HG03097 (cell line): ENCODE measurements around the gene LRRC25.
"Not testable (repeated sequence)": the region's sequence is repeated elsewhere in the genome, so short reads cannot be mapped to it uniquely, and the experiment has no call there.

Experiments used
- ATAC-seq: cut with Tn5 transposase; IDR thresholded peaks from one replicate; pipeline ENCODE4 v1.9.1; 2021; ENCODE audit not compliant: unreplicated experiment, low FRiP score

LRRC25 gene

DNA sequence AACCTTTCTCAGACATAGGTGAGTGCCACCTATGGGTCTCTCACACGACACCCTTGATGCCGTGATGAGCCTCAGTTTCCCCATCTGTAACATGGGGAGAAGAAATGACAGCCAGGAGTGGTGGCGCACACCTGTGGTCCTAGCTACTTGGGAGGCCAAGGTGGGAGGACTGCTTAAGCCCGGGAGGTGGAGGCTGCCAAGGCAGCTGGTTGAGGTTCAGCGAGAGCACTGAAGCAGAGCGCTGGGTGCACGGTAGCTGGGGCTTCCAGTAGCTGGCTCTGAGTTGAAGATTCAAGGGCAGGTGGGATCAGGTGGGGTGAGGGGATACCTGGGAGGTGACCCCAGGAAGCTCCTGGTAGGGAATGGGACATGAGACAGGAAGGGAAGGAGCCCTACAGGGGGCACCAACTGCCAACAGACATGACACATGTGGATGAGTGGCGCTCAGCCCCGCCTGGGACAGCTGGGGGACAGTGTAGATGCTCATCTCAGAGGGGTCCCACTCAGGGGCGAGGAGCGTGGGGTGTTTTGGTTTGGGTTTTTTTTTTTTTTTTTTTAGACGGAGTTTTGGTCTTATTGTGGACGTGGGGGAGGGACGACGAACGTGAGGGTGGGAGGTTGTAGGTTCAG, 15.3 kb upstream of the LRRC25 start:
- ATAC-seq: no peak

DNA sequence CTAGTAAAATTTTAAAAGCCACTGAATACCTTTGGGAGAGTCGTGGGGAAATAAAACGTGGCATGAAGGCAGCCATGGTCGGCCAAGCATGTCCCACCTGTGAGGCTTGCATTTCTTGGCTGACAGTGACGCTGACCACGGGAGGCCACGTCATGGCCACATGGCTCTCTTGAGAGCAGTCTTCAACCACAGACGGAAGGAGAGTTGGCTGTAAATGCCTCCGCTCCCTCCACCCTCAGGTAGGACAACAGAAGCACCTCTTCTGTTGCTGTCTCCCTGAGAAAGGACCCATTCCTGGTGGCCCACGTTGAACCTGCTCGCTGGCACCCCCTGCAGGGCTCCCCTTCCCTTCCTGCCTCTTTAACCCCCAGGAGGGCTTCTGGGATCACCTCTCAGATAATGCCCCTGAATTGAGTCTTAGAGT, 10.6 kb upstream of the LRRC25 start:
- peak; percentile 83 for ATAC-seq

DNA sequence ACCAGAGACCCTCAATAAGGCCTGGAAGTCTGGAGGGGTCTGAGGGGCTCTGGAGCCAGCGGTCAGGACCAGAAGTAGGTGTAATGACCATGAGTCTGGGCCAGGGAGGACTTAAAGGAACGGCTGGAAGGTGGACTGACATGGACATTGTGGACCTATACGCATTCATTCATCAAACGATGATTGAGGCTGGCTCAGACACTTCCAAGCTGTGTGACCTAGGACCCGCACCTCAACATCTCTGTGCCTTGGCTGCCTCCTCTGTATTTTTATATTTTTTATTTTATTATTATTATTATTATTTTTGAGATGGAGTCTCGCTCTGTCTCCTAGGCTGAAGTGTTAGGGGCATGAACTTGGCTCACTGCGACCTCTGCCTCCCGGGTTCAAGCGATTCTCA, 9.3 kb upstream of the LRRC25 start:
- ATAC-seq: no peak

DNA sequence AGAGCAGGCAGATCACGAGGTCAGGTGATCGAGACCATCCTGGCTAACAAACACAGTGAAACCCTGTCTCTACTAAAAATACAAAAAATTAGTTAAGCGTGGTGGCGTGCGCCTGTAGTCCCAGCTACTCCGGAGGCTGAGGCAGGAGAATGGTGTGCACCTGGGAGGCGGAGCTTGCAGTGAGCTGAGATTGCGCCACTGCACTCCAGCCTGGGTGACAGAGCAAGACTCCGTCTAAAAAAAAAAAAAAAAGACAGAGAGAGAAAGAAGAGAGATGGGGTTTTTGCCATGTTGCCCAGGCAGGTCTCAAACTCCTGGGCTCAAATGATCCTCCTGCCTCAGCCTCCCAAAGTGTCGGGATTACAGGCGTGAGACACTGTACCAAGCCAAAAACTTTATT, 8.3 kb upstream of the LRRC25 start:
- not testable (repeated sequence) for ATAC-seq

DNA sequence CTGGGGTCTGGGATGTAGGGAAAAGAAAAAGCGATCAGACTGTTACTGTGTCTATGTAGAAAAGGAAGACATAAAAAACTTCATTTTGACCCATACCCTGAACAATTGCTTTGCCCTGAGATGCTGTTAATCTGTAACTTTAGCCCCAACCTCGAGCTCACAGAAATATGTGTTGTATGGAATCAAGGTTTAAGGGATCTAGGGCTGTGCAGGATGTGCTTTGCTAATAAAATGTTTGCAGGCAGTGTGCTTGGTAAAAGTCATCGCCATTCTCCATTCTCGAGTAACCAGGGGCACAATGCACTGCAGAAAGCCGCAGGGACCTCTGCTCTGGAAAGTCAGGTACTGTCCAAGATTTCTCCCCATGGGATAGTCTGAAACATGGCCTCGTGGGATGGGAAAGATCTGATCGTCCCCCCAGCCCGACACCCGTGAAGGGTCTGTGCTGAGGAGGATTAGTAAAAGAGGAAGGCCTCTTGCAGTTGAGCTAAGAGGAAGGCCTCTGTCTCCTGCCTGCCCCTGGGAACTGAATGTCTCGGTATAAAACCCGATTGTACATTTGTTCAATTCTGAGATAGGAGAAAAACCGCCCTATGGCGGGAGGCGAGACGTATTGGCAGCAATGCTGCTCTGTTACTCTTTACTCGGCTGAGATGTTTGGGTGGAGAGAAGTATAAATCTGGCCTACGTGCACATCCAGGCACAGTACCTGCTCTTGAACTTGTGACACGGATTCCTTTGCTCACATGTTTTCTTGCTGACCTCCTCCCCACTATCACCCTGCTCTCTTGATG, 5.2 kb upstream of the LRRC25 start:
- not testable (repeated sequence) for ATAC-seq

DNA sequence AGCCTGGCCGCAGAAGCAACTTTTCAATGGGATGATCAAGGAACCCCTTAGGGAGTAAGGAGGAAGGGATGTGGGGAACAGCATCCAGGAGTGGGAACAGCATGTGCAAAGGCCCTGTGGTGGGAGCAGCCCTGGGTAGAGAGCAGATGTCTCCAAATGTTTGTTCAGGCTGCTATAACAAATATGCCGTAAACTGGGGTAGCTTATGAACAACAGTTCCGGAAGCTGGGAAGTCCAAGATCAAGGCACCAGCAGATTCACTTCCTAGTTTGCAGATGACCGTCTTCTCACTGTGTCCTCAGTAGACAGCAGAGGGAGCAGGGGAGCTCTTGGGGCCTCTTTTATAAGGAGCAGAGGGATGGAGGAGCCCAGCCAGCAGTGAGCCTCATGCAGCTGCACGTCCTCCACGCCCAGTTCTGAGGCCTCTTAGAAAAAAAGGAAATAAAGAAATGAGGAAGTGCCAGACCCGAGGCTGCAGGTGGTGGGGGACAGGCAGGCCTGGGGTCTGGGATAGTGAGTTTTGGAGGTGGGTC, 4.2 kb upstream of the LRRC25 start:
- no peak for ATAC-seq

DNA sequence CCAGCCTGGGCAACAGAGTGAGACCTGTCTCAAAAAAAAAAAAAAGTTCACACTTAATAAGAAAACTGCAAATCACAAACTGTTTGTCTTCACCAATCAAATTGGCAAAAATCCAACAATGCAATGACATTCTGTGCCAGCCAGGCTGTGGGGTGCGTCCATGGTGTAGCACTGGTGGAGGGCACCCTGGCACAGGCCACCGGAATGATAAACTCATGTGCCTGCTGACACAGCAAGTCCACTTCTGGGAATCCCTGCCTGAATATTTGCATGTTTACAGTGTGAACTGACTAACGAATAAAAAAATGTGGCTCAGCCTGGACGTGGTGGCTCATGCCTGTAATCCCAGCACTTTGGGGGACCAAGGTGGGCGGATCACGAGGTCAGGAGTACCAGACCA, 1.6 kb upstream of the LRRC25 start:
- ATAC-seq: no peak

DNA sequence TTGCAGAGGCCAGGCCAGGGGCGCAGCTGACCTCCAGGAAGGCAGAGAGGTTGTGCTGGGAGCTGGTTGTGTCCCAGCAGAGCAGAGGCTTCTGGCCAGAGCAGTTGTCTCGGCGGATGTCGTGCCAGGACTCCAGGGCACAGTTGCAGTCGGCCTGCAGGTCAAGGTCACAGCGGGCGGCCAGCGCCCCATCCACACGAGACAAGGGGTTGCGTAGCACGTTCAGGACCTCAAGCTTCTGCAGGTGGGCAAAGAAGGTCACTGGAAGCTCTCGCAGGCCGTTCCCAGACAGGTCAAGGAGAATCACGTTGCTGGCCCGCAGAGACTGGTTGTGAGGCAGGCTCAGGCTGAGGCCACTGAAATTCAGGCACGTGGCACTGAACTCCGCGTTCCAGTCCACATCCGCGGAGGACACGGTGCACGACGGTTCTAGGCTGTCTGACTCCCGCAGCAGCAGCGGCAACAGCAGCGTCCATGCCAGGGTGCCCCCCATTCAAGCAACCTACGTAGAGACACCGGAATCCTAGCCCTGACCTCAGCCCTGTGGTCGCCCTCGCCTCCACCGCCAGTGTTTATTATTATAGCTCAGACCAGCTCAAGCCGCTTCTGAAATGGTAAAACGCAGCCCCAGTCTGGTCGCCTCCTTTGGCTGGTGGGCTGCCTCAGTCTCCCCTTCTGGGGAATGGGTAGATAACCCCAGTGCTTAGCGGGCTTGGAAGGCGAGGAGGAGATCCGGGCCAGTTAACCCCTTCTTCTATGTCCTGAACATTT, 766 bp downstream of the LRRC25 start:
- ATAC-seq: no peak

DNA sequence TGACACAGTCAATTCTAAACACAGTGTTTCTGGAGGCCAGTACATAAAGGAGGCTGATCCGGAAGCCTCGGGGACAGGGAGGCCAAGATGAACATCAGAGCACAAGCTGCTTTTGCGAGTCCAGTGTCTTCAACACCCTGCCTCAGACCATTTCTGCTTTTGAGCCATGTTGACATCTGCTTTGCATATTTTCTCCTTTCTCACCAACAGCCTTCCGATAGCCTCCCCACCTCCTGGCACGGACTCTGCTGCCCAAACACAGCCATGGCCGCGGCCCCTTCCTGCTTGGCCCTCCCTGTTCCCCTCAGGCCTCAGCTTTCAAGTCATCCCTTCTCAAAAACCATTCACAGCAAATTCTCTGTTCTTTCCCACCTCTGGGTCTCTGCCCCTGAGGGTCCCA, 3.6 kb downstream of the LRRC25 start:
- no peak for ATAC-seq

DNA sequence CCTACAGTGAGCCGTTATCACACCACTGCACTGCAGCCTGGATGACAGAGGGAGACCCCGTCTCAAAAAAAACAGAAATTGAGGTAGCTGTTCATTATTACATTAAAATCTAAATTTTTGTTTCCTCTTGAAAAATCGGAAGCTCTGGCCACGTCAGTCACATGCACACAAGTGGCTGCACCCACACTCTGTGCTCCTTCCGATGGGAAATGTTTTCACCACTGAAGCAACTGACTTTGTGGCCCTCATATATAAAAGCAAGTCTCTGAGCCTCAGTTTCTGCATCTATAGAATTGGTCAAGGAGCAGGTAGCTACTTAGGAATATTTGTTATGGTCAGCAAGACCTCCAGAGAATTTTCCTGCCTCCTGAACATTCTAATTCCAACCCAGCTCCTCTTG, 4.5 kb downstream of the LRRC25 start:
- ATAC-seq: no peak

DNA sequence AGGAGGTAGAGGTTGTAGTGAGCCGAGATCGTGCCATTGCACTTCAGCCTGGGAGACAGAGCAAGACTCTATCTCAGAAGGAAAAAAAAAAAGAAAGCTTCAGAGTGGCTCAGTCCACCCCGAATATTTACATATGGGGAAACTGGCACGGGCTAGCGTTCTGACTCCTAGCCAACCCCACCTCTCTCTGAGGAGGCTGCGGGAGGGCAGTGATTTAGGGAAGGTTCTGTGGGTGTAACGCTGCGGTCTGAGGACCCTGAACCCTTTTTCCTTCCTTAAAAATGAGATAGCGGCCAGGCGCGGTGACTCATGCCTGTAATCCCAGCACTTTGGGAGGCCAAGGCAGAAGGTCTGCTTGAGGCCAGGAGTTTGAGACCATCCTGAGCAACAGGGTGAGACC, 5.0 kb downstream of the LRRC25 start:
- no peak for ATAC-seq

DNA sequence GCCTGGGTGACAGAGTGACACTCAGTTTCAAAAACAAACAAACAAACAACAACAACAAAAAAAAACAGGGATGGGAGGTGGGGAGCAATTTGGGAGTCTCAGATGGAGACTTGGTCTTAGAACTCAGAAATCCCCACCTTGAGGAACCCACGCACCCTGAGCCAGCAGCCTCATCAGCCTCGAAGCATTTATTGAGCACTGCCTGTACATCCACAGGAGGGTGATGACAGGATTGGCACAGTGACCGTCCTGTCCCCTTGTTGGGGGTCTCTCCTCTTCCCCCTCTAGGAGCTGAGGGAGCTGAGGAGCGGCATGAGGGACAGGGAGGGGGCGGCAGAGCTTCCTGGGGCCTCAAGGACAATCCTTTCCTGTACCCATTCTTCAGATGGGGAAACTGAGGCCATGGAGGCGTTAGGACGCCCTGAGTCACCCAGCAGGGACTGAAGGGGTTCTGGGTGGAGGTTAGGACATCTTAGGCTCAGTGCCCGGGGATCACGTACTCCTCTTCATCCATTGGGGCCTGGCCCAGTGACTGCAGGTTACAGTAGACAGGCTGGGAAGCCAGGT, 5.8 kb downstream of the LRRC25 start:
- ATAC-seq: no peak

DNA sequence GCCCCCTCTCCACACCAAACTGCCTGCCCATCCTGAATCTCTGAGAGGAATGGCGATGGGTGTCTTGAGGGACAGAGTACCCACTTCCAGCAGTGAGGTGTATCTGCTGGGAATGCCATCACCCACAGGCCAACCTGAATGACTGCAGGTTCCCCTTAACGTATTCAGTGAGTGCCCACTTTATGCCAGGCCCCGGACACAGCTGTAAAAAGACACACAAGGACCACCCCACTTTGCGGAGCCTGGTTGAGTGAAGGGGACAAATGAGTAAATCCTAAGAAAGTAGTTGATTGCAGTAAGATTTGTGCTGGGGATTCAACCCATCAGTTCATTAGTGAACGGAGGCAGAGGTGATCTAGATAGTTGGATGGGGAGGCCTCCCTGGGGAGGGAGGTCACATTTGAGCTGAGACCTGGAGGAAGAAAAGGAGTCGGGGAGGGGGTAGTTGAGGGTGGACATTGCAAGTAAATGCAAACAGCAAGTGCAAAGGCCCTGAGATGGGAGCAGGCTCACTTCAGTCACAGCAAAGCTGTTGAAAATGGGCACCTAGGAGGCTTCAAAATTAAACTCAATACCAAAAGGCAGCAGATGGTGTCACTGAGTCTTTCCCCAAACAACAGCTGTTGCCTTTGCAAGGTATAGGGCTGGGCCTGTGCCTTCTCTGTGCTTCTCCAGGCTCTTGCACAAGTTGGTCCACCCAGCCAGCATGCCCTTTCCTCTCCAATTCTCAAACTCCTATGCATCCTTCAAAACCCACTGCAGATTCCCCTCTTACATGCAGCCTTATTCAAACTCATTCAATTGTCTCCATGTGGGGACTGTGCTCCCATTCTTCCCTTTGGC, 7.1 kb downstream of the LRRC25 start:
- ATAC-seq: no peak

DNA sequence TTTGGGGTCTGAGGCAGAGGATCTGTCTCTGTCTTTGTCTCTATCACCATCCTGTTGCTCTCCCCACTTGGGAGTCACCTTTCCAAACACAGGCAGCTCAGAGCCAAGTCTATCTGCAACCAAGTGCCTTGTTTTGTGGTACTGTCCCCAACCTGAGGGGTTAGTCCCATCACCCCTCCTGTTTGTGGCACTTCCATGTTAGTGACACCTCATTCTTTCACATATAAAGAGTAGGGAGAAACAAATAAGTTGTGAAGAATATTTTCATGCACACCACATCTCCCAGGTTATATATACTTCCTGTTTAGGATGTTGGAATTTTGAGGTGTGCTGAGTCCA, 7.7 kb downstream of the LRRC25 start:
- no peak for ATAC-seq

DNA sequence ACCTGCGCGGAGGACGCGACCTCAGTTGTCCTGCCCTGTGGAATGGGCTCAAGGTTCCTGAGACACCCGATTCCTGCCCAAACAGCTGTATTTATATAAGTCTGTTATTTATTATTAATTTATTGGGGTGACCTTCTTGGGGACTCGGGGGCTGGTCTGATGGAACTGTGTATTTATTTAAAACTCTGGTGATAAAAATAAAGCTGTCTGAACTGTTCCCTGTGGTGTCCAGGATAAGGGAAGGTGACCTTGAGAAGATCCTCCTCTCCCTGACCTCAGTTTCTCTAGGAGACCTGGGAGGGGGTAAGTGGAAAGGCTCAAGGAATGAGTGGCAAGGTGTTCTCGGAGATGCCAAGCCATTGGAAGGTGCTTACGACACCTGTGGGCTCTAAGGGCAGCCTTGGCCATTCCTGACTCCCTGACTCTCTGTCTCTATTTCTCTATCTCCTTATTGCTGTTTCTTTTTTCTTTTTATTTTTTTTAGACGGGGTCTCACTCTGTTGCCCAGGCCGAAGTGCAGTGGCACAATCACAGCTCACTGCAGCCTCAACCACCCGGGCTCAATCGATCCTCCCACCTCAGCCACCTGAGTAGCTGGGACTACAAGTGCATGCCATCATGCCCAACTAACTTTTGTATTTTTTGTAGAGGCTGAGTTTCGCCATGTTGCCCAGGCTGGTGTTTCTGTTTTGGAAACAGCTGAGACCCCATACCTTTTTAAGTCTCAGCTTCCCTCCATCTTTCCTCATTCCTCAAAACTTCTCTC, 8.3 kb downstream of the LRRC25 start:
- no peak for ATAC-seq

DNA sequence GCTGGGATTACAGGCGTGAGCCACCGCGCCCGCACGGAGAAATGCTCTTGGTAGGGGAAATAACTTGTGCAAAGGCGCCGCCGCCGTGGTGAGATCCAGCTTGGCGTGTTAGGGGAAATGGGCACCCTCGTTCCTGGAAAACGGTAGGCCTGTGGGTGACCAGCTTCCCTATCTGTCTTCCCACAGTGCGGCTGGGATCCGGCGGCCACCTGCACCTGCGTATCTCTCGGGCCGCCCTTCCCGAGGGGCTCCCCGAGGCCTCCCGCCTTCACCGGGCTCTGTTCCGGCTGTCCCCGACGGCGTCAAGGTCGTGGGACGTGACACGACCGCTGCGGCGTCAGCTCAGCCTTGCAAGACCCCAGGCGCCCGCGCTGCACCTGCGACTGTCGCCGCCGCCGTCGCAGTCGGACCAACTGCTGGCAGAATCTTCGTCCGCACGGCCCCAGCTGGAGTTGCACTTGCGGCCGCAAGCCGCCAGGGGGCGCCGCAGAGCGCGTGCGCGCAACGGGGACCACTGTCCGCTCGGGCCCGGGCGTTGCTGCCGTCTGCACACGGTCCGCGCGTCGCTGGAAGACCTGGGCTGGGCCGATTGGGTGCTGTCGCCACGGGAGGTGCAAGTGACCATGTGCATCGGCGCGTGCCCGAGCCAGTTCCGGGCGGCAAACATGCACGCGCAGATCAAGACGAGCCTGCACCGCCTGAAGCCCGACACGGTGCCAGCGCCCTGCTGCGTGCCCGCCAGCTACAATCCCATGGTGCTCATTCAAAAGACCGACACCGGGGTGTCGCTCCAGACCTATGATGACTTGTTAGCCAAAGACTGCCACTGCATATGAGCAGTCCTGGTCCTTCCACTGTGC, 9.1 kb downstream of the LRRC25 start:
- ATAC-seq: peak; percentile 72

DNA sequence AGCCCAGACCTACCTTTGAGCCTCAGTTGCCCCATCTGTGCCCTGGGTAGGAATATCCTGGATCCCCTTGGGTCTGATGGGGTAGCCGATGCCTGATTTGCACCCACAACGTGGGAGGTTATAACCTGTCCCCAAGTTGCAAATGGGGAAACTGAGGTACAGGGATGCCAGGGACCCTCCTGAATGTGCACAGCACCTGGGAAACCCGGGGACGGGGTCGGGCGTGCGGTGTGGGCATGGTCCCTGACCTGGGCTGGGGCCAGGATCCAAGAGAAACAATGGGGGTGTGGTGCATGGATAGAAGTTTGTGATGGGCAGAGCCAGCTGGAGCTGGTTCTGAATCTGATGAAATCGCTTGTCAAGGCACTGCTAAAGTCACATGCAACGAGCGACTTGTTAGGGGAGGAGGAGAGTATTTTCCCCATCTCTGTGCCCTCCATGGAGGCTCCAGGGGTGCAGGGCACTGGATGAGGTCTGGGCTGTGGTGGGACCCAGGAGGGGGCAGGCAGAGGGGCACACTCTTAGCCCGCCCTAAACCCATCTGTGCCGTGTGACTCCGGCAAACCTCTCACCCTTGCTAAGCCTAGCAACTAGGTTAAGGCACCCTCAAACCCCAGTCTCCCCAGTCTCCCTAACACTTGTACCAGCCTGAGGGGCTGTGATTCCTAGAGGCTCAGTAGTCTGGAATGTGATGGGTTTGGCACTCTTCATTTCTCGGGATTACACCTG, 10.7 kb downstream of the LRRC25 start:
- ATAC-seq: no peak
